Measurements from ENCODE around the gene TRAF3IP3. TPM values are rescaled to one million over a fixed set of nuclear protein-coding genes. Genes with fewer than 3 reads are reported as not detected.

The TRAF3IP3 gene
- total and polyA plus RNA-seq, 2 donors (not counting 1 experiment from before 2014, with no cell fraction given) = 262 to 344 TPM

GRCh38 chr1:209769171-209769904, 13.5 kb downstream of the TRAF3IP3 start:
- no peak overlapping the region for H3K4me3 Mint-ChIP-seq
- Histone ChIP-seq H3K36me3 (replicated peaks in 1 of 2; ENCODE audit: control extremely low read depth in 1 of 2, control insufficient read depth in 1 of 2, extremely low read depth in 1 of 2, insufficient read depth in 2 of 2, low read length in 1 of 2) (peaks cover 2 to 48% of the 10 kb centered on the region in 2 experiments), H4K20me1 (ENCODE audit: control insufficient read depth, insufficient read depth, low read length, poor library complexity, severe bottlenecking) (peaks cover 15% of the 10 kb centered on the region), H3K4me3 (ENCODE audit: control extremely low read depth in 1 of 5, extremely low read depth in 1 of 5, insufficient read depth in 1 of 5, low read depth in 2 of 5, low read length in 4 of 5) (peak overlapping the region; percentile 58 to 83 (median 68)), H2AFZ (ENCODE audit: insufficient read depth, low read depth, low read length, poor library complexity, severe bottlenecking) (peak overlapping the region; percentile 44), H3K9ac (ENCODE audit: low read length) (peak overlapping the region; percentile 77), H3K27me3 (replicated peaks in 1 of 4; ENCODE audit: control extremely low read depth in 1 of 4, control insufficient read depth in 3 of 4, insufficient read depth in 4 of 4, low read length in 3 of 4) (no peaks in the 10 kb centered on the region), H3K9me3 (ENCODE audit: control extremely low read depth in 1 of 3, control insufficient read depth in 2 of 3, insufficient read depth in 1 of 3, low read length in 2 of 3) (no peaks in the 10 kb centered on the region), H3K27ac (ENCODE audit: low read length in 2 of 2) (peak overlapping the region; percentile 57 to 87), H3K79me2 (ENCODE audit: control insufficient read depth, insufficient read depth, low read length) (peaks cover 68% of the 10 kb centered on the region), H3K4me1 (ENCODE audit: control insufficient read depth in 2 of 2, insufficient read depth in 2 of 2, low read length in 2 of 2) (peaks cover 65 to 80% of the 10 kb centered on the region in 2 donors), H3K4me2 (replicated peaks; ENCODE audit: low read depth, low read length, poor library complexity, severe bottlenecking) (peak overlapping the region; percentile 71)
- DNase-seq = peak; percentile 47
- peak; percentile 57 for ATAC-seq (ENCODE audit: low read depth)
- CTCF ChIA-PET = interaction anchor here (0.9 to 5.3 kb wide), 13 partner anchors 8 to 193 kb away, joined by 3 to 48 read pairs (median 4); partner anchors contain the start of genes C1orf74 and TRAF3IP3
- POLR2A ChIA-PET = interaction anchor here (1.2 to 4.2 kb wide), 3 partner anchors 13 to 18 kb away, joined by 6 to 40 read pairs (median 9); partner anchors contain the start of genes C1orf74 and TRAF3IP3
- 0% methylated on average over 5 of the region's 13 CpGs for WGBS (ENCODE audit: insufficient coverage)
- H3K4me1 Mint-ChIP-seq = peaks cover 29% of the 10 kb centered on the region
- no peaks in the 10 kb centered on the region for H3K9me3 Mint-ChIP-seq (ENCODE audit: insufficient read depth)
- no peaks in the 10 kb centered on the region for H3K27me3 Mint-ChIP-seq
- H3K27ac Mint-ChIP-seq = no peak overlapping the region
- TF ChIP-seq CTCF (IDR thresholded peaks at IDR 0.05) (no peak), EZH2 (IDR thresholded peaks at IDR 0.05; ENCODE audit: borderline replicate concordance, insufficient read depth, low read depth, low read length, poor library complexity, severe bottlenecking) (no peak)
- intact Hi-C loops (cut with micrococcal nuclease) = loop anchor here (1.0 to 5.0 kb wide), 2 partner anchors 15 to 58 kb away; partner anchors contain the start of genes C1orf74 and UTP25
